Neuron (in vitro differentiated cells): ENCODE data around the gene DUSP22.

Experiments used
- H2AFZ ChIP-seq: one replicate; pipeline ENCODE4 v1.6.1; 2013; ENCODE audit warnings: low read depth, mild to moderate bottlenecking, inconsistent platforms, low read length, moderate library complexity
- H3K27me3 ChIP-seq: one replicate; pipeline ENCODE4 v1.6.1; 2013; ENCODE audit warnings: low read length; ENCODE audit not compliant: insufficient read depth
- H3K36me3 ChIP-seq: one replicate; pipeline ENCODE4 v1.6.1; 2013; ENCODE audit warnings: low read length; ENCODE audit not compliant: insufficient read depth
- H3K4me1 ChIP-seq: one replicate; pipeline ENCODE4 v1.6.1; 2013; ENCODE audit warnings: low read length; ENCODE audit not compliant: insufficient read depth
- H3K4me3 ChIP-seq: 2 replicates; pipeline ENCODE4 v1.5.1; 2013; ENCODE audit warnings: mild to moderate bottlenecking, low read length, moderate library complexity
- H3K9me3 ChIP-seq: one replicate; pipeline ENCODE4 v1.6.1; 2013; ENCODE audit warnings: low read length

The DUSP22 gene

DNA sequence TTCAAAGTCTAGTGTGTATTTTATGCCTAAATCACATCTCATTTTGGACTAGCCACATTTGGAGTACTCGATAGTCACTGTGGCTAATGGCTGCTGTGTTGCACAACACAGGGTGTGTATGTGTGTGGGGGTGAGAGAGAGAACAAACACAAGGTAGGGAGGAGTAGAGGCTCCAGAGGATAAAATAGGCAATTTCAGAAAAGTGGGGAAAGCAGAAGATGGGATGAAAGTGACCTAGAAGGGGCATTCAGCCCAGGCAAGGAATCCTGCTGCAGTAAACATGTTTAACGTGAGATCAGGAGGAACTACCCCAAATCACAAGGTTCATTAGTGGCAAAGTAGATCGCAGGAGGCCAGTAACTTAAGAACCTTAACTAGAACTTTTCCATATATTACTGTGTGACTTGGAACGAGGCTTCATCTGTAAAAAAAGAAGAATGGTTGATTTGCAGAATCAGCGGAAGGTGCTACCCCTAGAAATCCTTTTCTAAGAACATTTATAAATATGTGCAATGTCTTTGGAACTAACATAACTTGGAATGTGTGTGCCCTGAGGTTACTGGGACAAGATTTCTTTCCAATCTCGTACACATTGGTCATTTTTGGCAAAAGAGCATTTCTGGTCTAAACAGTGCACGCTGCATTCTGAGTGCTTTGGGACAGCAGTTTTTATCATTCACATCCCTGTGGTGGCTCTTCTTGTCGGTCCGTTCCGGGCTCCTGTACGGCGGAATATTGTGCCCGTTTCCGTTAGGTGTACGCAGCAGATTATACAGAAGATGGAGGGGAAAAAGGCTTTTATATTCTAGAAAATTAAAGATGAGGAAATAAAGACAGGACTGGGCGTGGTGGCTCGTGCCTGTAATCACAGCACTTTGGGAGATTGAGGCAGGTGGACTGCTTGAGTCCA lies 2.6 kb downstream of the DUSP22 start:
- Histone ChIP-seq H3K4me1 (peaks cover 29% of the 10 kb centered on the region), H3K4me3 (no peak overlapping the region), H3K36me3 (no peaks in the 10 kb centered on the region), H2AFZ (no peak overlapping the region), H3K9me3 (no peaks in the 10 kb centered on the region), H3K27me3 (no peaks in the 10 kb centered on the region)

DNA sequence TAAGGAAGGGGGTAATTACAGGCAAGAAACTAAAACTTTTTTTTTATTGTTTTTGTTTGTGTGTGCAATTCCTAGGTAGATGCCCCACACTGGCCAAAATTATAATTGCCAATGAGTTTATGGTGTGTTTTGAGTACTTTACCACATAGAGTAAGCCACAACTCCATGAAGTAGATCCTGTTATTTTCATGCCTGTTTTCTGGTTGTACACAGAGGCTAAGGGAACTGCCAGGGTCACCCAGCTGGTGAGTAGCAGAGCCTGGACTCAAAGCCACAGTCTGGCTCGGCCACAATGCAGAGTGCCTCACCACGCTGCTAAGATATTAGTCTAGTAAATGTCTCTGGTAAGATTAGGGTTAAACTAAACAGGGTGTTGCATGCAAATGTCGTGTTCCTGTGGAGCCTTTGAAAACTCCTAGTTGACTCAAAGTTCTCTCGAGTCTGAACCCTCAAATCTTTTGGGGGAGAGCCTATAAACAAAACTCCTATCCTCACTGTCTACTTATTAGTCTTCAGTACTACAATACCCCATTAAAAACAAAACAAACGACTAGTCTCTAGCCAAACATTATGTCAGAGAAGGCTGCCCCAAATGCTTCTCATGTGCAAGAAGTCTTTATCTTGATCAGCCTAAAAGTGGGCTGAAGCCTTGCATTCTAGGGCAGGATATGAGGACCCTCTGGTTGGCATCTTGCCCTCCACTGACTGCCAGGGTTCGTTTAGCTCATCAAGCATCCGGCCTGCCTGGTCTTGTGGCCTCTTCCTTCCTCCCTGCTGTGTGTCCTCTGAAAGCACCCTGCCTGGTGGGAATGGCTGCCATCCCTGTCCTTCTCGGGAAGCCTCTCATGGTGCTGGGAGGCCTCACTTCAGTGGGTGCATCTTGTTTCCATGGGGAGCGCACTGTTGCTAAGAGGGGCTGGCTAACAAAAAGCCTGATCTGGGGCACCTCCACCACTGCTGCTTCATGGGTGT lies 4.2 kb downstream of the DUSP22 start:
- no peak overlapping the region for H3K4me3 ChIP-seq
- peaks cover 23% of the 10 kb centered on the region for H3K4me1 ChIP-seq
- no peaks in the 10 kb centered on the region for H3K9me3 ChIP-seq
- H3K27me3 ChIP-seq: no peaks in the 10 kb centered on the region
- no peaks in the 10 kb centered on the region for H3K36me3 ChIP-seq
- no peak overlapping the region for H2AFZ ChIP-seq

DNA sequence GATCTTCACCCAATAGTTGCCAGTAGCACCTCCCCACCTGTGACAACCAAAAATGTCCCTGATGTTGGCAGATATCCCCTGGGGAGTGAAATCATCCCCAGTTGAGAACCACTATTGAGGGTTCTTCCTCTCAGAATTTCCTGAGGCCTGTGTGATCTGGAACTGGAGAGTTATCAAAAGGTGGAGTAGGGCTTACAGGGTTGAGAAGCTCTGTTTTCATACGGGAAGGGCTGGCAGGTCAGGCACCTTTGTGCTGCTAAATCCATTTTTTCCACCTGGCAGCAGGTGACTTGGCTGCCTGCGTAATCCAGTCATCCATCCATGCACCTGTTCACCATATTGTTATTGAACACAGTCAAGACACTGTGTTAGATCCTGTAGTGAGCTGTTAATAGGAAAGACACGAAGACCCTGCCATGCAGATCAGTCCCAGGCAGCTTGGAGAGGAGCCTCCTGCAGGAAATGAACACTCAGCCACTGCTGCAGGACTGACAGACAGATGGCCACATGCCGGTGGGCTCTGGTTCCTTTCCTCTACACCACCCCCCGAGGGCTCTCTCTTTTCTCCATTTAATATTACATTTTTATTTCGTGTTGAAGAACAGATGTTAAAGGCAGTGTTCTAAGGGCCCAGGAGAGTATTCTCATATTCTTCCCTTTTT lies 5.4 kb downstream of the DUSP22 start:
- H3K27me3 ChIP-seq: no peaks in the 10 kb centered on the region
- peaks cover 23% of the 10 kb centered on the region for H3K4me1 ChIP-seq
- no peak overlapping the region for H3K4me3 ChIP-seq
- H2AFZ ChIP-seq: no peak overlapping the region
- H3K9me3 ChIP-seq: no peaks in the 10 kb centered on the region
- H3K36me3 ChIP-seq: no peaks in the 10 kb centered on the region

DNA sequence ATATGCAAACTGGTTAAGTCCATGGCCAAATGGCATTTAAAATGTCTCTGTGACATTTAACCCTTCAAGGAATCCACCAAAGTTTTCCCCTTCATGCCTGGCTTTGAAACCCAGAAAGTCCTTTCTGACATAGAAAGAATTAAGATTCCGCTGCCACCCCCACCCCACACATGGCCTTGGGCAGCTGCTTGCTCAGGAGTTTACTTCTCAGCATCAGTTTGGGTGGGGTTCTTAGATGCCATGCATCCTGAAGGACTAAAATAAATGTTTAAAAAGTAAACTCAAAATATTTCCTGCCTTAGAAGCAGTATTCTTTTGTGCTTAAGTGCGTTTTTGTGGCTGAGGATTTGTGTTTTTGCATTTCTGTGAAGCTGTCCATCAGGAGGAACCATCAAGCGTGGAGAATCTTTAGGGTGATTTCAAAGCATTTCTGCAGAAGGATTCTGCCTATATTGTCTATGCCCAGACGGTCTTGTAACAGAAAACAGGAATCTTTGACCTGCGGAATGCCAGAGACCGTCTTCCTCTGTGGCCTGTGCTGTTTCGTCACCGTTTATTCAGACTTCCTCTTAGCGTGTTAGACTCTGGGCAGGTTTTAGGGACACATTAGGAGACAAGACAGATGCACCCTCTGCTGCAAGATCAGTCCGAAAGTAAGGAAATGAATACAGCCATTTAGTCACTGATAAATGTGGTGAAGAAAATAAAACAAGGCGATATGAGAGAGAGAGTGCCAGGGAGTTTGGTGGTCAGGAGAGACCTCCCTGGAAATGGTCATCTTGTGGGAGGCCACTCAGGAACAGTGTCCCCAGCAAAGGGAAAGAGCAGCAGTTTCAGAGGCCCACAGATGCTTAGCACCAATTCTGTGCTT lies 6.2 kb downstream of the DUSP22 start:
- Histone ChIP-seq H3K27me3 (no peaks in the 10 kb centered on the region), H3K4me3 (no peak overlapping the region), H3K9me3 (no peaks in the 10 kb centered on the region), H2AFZ (no peak overlapping the region), H3K36me3 (no peaks in the 10 kb centered on the region), H3K4me1 (peaks cover 21% of the 10 kb centered on the region)

GRCh38 chr6:299104-299980 lies 7.1 kb downstream of the DUSP22 start:
- no peaks in the 10 kb centered on the region for H3K36me3 ChIP-seq
- H2AFZ ChIP-seq: no peak overlapping the region
- no peaks in the 10 kb centered on the region for H3K9me3 ChIP-seq
- no peak overlapping the region for H3K4me3 ChIP-seq
- no peaks in the 10 kb centered on the region for H3K27me3 ChIP-seq
- H3K4me1 ChIP-seq: peaks cover 18% of the 10 kb centered on the region

GRCh38 chr6:300026-300425 lies 7.7 kb downstream of the DUSP22 start:
- H3K27me3 ChIP-seq: no peaks in the 10 kb centered on the region
- no peaks in the 10 kb centered on the region for H3K36me3 ChIP-seq
- no peak overlapping the region for H2AFZ ChIP-seq
- H3K4me3 ChIP-seq: no peak overlapping the region
- H3K9me3 ChIP-seq: no peaks in the 10 kb centered on the region
- H3K4me1 ChIP-seq: peaks cover 18% of the 10 kb centered on the region

GRCh38 chr6:300494-301198 lies 8.4 kb downstream of the DUSP22 start:
- no peaks in the 10 kb centered on the region for H3K36me3 ChIP-seq
- H3K27me3 ChIP-seq: no peaks in the 10 kb centered on the region
- no peak overlapping the region for H3K4me3 ChIP-seq
- H2AFZ ChIP-seq: no peak overlapping the region
- no peaks in the 10 kb centered on the region for H3K9me3 ChIP-seq
- peaks cover 18% of the 10 kb centered on the region for H3K4me1 ChIP-seq

- Histone ChIP-seq H3K27me3 (no peaks in the 10 kb centered on the region), H3K4me3 (no peak overlapping the region), H2AFZ (no peak overlapping the region), H3K36me3 (no peaks in the 10 kb centered on the region), H3K4me1 (peaks cover 18% of the 10 kb centered on the region), H3K9me3 (no peaks in the 10 kb centered on the region)
These were observed 9.2 kb downstream of the DUSP22 start for GRCh38 chr6:301526-301925.

DNA sequence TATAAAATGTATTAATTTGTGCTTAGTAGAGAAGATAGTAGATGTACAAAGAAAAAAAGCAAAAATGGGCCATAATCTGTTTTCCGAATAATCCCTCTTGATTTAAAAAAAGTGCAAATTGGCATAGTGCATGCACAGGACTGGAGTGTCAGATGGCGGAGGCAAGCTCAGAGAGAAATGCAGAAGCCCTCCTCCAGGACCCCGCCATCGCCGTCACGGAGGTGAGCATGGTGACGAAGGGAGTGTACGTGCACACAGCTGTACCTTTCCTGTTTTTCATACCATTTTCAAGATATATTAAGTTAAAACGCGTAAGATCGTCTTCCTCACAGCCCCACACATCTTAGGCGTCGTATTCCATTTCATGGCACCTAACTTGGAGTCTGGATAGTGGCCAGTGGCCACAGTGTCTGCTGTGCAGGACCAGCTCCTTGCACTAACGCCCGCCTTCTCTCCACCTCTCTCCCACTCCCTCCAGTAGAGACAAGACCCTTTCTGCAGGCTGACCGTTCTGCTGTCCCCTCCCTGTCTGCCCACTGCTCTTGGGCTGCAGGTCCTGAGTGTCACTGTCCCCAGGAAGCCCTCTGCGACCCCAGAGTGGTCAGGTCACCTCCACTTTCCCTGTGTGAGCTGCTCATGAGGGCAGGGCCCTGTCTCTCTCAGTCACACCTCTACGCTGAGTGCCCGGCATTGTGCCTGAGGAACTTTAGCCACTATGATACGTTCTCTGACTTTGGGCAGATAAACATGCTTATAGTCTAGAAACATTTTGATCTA lies 9.8 kb downstream of the DUSP22 start:
- Histone ChIP-seq H3K27me3 (no peaks in the 10 kb centered on the region), H3K9me3 (no peaks in the 10 kb centered on the region), H2AFZ (no peak overlapping the region), H3K4me3 (no peak overlapping the region), H3K36me3 (no peaks in the 10 kb centered on the region), H3K4me1 (peaks cover 18% of the 10 kb centered on the region)

GRCh38 chr6:302760-303159 lies 10.5 kb downstream of the DUSP22 start:
- peaks cover 14% of the 10 kb centered on the region for H3K4me1 ChIP-seq
- no peaks in the 10 kb centered on the region for H3K27me3 ChIP-seq
- H2AFZ ChIP-seq: no peak overlapping the region
- H3K36me3 ChIP-seq: no peaks in the 10 kb centered on the region
- H3K9me3 ChIP-seq: no peaks in the 10 kb centered on the region
- H3K4me3 ChIP-seq: no peak overlapping the region
